Astrocyte of the cerebellum (primary cell): Measurements from ENCODE around the gene DOCK10.

ENCODE experiments used
- DNase-seq: peaks from one replicate; pipeline ENCODE4 v3.0.0-alpha.2; 2011; ENCODE audit warnings: low read depth
- H3K4me3 ChIP-seq: 2 replicates; pipeline ENCODE4 v1.5.1; 2011; ENCODE audit warnings: mild to moderate bottlenecking, low read depth, low read length, moderate library complexity
- CTCF ChIP-seq: IDR thresholded peaks from 2 replicates; pipeline ENCODE4 v1.5.1; 2012; ENCODE audit warnings: low read length, low read depth, moderate library complexity, mild to moderate bottlenecking; ENCODE audit errors: missing control alignments
- in situ Hi-C: cut with HindIII; loops from 2 replicates; pipeline ENCODE4 v1.10.0; 2017; ENCODE audit warnings: low sequenced_read_pairs

DOCK10 gene

GRCh38 chr2:224970311-224970710 is 72.0 kb downstream of the DOCK10 start:
- no peak for TF ChIP-seq CTCF
- DNase-seq = no peak
- no peak overlapping the region for H3K4me3 ChIP-seq
- in situ Hi-C loops = loop anchor here (5.0 kb wide), 1 partner anchor 88 kb away; no protein-coding TSS in a partner anchor

- no peak overlapping the region for H3K4me3 ChIP-seq
- no peak for DNase-seq
- in situ Hi-C loops = loop anchor here (5.0 kb wide), 1 partner anchor 87 kb away; no protein-coding TSS in a partner anchor
- TF ChIP-seq CTCF = no peak
Measured at GRCh38 chr2:224969633-224970260, 72.5 kb downstream of the DOCK10 start.

GRCh38 chr2:224969095-224969494 is 73.2 kb downstream of the DOCK10 start:
- in situ Hi-C loops = no loop called here
- H3K4me3 ChIP-seq = no peak overlapping the region
- no peak for DNase-seq
- TF ChIP-seq CTCF = no peak

GRCh38 chr2:224968051-224968450 is 74.2 kb downstream of the DOCK10 start:
- DNase-seq = no peak
- H3K4me3 ChIP-seq = no peak overlapping the region
- in situ Hi-C loops = no loop called here
- TF ChIP-seq CTCF = no peak

GRCh38 chr2:224966613-224967012 is 75.7 kb downstream of the DOCK10 start:
- no peak for TF ChIP-seq CTCF
- no peak overlapping the region for H3K4me3 ChIP-seq
- in situ Hi-C loops = no loop called here
- DNase-seq = no peak

- DNase-seq = no peak
- no peak for TF ChIP-seq CTCF
- in situ Hi-C loops = no loop called here
- H3K4me3 ChIP-seq = no peak overlapping the region
Measured at GRCh38 chr2:224959556-224959955, 82.7 kb downstream of the DOCK10 start.
